Measurements from ENCODE around the gene HABP4. TPM values are rescaled to one million over a fixed set of nuclear protein-coding genes. Genes with fewer than 3 reads are reported as not detected.
A peak's percentile ranks its signal among the peaks of the same experiment; 100 is the strongest.

HABP4 gene
- total RNA-seq, 1 experiment from 2014 or later: 41.0 TPM

DNA sequence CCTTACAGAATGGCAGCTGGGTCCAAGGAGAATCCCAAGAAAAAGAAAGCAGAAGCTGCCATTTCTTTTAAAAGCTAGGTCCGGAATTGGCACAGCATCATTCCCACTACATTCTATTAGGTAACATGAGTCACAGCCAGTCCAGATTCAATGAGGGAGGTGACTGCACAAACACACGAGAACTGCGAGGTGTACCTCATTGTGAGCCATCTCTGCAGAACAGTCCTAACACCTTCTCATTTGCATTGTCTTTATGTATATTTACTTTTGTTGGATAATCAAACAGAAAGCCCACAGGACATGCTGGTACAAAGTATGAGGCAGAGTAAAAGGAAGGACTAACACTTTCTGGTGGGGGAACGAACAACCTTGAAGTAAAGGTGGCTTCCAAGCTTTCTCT lies 14.6 kb upstream of the HABP4 start:
- DNase-seq (ENCODE audit: low spot score): no peak

GRCh38 chr9:96436063-96436455 lies 13.9 kb upstream of the HABP4 start:
- no peak for DNase-seq (ENCODE audit: low spot score)

- DNase-seq (ENCODE audit: low spot score): no peak
Observed at GRCh38 chr9:96436456-96437126, 13.4 kb upstream of the HABP4 start.

DNA sequence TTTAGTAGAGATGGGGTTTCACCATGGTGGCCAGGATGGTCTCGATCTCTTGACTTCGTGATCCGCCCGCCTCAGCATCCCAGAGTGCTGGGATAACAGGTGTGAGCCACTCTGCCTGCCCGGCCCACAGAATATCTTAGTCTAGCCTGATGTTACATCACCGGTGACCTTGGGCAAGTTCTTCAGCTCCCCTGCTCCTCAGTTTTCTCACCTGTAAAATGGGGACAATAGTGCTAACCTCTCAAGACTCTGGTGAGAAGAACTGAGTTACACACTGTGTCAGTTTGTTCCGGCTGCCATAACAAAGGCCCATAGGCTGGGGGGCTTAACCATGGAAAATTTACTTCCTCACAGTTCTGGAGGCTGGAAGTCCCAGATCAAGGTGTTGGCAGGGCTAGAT lies 12.5 kb upstream of the HABP4 start:
- DNase-seq (ENCODE audit: low spot score): no peak

DNA sequence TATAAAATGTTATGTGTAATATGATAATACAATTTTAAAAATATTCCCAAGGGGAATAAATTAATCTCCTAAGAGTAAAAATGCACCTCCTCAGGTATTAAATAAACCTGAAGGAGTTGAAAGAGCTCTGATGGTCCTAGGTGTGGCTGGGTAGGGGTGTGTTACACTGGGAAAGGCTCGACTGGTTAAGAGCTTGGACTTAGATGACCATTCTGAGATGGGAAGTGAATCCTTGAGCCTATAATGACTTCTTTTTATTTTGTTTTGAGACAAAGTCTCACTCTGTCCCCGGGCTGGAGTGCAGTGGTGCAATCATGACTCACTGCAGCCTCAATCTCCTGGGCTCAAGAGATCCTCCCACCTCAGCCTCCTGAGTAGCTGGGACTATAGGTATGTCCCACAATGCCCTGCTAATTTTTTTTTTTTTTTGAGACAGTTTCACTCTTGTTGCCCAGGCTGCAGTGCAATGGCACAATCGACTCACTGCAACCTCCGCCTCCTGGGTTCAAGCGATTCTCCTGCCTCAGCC lies 9.2 kb upstream of the HABP4 start:
- DNase-seq (ENCODE audit: low spot score): no peak

DNA sequence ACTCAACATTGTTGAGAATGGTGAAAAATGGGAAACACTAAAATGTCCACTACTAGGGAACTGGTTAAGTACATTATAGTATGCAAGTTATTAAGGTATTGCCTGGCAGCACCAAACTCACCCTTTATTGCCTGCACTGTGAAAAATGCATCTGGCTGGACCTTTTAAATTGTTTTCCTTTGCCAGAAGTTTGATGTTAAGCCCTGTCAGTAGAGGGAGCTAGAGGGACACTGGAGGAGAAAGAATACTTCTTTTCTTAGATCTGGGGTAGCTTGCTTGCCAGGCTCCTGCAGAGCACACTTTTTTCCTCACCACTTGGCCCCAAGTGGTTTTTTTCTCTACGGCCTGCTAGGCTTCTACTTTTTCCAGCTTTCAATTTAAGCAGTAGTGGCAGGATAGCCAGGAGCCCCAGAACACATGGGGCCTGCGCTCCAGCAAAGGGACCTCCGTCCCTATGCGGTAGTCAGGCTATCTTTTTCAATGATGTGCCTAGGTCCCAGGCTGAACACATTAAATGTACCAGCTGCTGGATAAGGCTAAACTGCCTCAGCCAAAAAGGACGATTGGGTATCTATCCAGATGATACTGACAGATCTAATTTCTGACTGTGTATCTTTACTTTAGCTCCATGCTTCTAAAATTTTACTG lies 8.0 kb upstream of the HABP4 start:
- DNase-seq (ENCODE audit: low spot score): peak; percentile 24

GRCh38 chr9:96442491-96442890 lies 7.5 kb upstream of the HABP4 start:
- DNase-seq (ENCODE audit: low spot score): no peak

- DNase-seq (ENCODE audit: low spot score): peak; percentile 25
Observed at GRCh38 chr9:96447406-96447805, 2.6 kb upstream of the HABP4 start.

- DNase-seq (ENCODE audit: low spot score): no peak
Observed at GRCh38 chr9:96448546-96449170, 1.3 kb upstream of the HABP4 start.

DNA sequence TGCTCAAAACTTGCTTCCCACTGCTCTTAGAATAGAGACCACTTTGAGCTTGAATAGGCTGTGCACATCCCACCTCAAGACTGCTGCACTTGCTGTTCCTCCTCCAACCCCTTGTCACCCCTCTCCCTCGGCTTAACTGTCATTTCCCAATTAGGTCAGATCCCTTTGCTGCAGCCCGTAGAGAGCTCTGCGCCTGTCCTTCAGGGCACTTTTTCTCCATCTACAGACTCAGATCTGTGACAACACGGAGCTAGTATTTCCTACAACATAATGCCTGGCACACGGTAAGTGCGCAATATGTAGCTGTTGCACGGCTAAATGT lies 485 bp upstream of the HABP4 start:
- DNase-seq (ENCODE audit: low spot score): no peak

GRCh38 chr9:96450613-96451528 lies 902 bp downstream of the HABP4 start:
- peak; percentile 55 for DNase-seq (ENCODE audit: low spot score)

DNA sequence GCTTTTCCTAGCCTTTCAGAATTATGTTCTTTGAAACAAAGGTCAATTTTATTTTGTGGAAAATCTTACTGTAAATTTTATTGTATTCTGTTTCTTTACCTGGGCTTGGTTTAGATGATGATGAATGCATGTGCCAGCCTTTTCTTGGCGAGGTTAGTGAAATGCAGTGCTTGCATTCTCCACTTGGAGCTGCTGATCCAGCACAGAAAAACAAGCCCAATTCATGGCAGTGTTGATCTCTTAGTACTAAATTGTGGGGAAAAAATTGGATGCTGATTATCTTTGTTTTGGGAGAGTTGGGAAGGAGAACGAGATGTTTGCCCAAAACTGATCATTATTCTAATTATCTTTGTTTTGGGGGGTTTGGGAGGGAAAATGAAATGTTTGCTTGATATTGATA lies 3.7 kb downstream of the HABP4 start:
- DNase-seq (ENCODE audit: low spot score): peak; percentile 69

- no peak for DNase-seq (ENCODE audit: low spot score)
Observed at GRCh38 chr9:96457266-96457665, 7.3 kb downstream of the HABP4 start.

- DNase-seq (ENCODE audit: low spot score): no peak
Observed at GRCh38 chr9:96458226-96458625, 8.3 kb downstream of the HABP4 start.

- DNase-seq (ENCODE audit: low spot score): no peak
Observed at GRCh38 chr9:96459268-96460007, 9.5 kb downstream of the HABP4 start.

- DNase-seq (ENCODE audit: low spot score): no peak
Observed at GRCh38 chr9:96460470-96460869, 10.5 kb downstream of the HABP4 start.

GRCh38 chr9:96460882-96461281 lies 10.9 kb downstream of the HABP4 start:
- DNase-seq (ENCODE audit: low spot score): no peak

DNA sequence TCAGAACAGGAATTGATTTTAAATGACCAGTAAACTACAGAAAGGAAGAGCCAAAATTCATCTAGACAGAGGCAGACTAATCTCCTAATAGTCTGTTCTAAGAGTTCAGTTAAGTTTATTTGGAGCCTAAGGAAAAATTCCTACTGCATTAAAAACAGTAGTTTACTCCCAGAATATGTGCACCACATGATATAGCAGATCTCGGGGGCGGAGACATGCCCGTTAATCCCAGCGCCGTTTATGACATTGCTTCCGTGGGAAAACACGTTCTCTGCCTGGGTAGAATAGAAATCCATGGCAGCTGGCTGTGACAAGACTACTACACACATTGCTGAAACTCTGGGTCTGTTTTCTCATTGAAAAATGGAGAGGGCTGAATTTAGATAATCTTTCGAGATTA lies 11.4 kb downstream of the HABP4 start:
- DNase-seq (ENCODE audit: low spot score): no peak

GRCh38 chr9:96462541-96462940 lies 12.6 kb downstream of the HABP4 start:
- DNase-seq (ENCODE audit: low spot score): no peak

DNA sequence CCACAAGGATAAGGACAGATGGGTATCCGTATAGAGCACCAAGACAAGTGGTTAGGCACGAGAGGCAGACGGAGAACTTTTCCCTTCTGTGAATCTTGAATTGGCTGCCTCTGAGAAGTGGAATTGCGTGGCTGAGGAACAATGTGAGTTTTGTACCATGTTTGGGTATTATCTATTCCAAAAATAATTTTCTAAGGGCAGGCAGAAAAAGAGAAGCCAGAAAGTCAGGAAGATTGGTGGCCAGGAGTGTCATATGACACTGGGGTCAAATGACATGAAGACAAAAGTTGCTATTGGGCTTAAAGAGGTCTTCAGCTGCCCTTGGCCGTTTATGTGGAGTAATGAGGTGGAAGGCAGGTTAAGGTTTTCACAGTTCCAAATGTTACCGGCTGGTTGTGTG lies 14.5 kb downstream of the HABP4 start:
- no peak for DNase-seq (ENCODE audit: low spot score)

GRCh38 chr9:96467784-96468183 lies 17.8 kb downstream of the HABP4 start:
- no peak for DNase-seq (ENCODE audit: low spot score)
